NB4 (cell line): ENCODE data around the gene PLXNB2.

ENCODE experiments used
- MYC ChIP-seq: IDR thresholded peaks from 2 replicates; pipeline ENCODE4 v1.6.1; 2011; ENCODE audit warnings: low read depth, low read length
- TF ChIP-seq, protein P1 (sequence below): IDR thresholded peaks from one replicate; pipeline ENCODE4 v1.5.1; 2012; ENCODE audit warnings: low read depth, low read length
- TF ChIP-seq, protein P2 (sequence below): IDR thresholded peaks from 2 replicates; pipeline ENCODE4 v1.6.1; 2011; ENCODE audit warnings: low read depth, low read length

DNA sequence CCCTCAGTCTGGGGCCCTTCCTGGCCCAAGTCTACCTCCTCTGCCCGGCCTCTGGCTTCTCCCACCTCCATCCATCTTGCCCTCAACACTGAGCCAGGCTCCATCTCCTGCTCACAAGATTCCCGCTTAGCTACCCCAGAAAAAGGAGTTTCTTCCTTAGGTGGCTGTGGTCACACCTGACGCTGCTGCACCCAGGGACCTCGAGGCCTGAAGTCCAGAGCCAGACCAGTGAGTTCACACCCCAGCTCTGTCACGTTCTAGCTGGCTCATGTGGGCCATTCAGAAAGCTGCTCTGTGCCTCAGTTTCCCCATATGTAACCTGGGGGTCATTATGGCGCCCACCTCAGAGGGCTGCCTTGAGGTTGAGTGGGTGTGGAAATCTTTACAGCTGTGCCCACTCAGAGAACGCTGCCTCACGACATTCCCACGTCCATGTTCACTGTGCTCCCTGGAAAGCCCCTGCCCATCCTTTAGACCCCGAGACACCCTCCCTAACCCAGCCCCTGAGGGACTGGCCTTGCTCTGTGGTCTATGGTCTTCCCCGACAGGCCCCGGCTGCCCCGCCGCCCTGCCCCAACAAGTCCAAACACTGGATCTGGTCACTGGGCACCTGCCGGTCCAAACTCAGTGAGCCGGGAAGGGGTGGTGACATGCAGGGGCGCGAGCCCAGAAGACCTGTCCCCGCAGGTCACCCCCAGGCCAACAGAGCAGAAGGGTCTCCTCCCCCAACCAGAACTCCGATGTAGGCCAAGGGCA is 9.8 kb downstream of the PLXNB2 start:
- TF ChIP-seq, protein P1, sequence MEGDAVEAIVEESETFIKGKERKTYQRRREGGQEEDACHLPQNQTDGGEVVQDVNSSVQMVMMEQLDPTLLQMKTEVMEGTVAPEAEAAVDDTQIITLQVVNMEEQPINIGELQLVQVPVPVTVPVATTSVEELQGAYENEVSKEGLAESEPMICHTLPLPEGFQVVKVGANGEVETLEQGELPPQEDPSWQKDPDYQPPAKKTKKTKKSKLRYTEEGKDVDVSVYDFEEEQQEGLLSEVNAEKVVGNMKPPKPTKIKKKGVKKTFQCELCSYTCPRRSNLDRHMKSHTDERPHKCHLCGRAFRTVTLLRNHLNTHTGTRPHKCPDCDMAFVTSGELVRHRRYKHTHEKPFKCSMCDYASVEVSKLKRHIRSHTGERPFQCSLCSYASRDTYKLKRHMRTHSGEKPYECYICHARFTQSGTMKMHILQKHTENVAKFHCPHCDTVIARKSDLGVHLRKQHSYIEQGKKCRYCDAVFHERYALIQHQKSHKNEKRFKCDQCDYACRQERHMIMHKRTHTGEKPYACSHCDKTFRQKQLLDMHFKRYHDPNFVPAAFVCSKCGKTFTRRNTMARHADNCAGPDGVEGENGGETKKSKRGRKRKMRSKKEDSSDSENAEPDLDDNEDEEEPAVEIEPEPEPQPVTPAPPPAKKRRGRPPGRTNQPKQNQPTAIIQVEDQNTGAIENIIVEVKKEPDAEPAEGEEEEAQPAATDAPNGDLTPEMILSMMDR, result no peak
- TF ChIP-seq, protein P2, sequence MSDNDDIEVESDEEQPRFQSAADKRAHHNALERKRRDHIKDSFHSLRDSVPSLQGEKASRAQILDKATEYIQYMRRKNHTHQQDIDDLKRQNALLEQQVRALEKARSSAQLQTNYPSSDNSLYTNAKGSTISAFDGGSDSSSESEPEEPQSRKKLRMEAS, result no peak
- no peak for TF ChIP-seq MYC
